ENCODE results near the gene RIMBP2.
A peak's percentile ranks its signal among the peaks of the same experiment; 100 is the strongest.

RIMBP2 gene

GRCh38 chr12:130613131-130613530, 103.0 kb downstream of the RIMBP2 start:
- TF ChIP-seq CTCF (IDR thresholded peaks at IDR 0.05; ENCODE audit: low read depth, low read length) (no peak), MAX (IDR thresholded peaks at IDR 0.05; ENCODE audit: low read depth, low read length) (no peak), MYC (IDR thresholded peaks at IDR 0.05; ENCODE audit: low read depth, low read length) (no peak), POLR2A (IDR thresholded peaks at IDR 0.05; ENCODE audit: extremely low read depth, insufficient read length) (no peak)
- H3K4me3 ChIP-seq (ENCODE audit: low read depth, low read length): no peak overlapping the region
- DNase-seq (ENCODE audit: low read depth): no peak

- no peak for DNase-seq (ENCODE audit: low read depth)
- H3K4me3 ChIP-seq (ENCODE audit: low read depth, low read length): no peak overlapping the region
Measured at GRCh38 chr12:130611026-130611905, 104.8 kb downstream of the RIMBP2 start.

GRCh38 chr12:130609966-130610365, 106.1 kb downstream of the RIMBP2 start:
- TF ChIP-seq MAX (IDR thresholded peaks at IDR 0.05; ENCODE audit: low read depth, low read length): no peak
- no peak for TF ChIP-seq MYC (IDR thresholded peaks at IDR 0.05; ENCODE audit: low read depth, low read length)
- no peak for TF ChIP-seq POLR2A (IDR thresholded peaks at IDR 0.05; ENCODE audit: extremely low read depth, insufficient read length)
- no peak for TF ChIP-seq CTCF (IDR thresholded peaks at IDR 0.05; ENCODE audit: low read depth, low read length)
- DNase-seq (ENCODE audit: low read depth): no peak
- no peak overlapping the region for H3K4me3 ChIP-seq (ENCODE audit: low read depth, low read length)

More at GRCh38 chr12:130611026-130611905, 104.8 kb downstream of the RIMBP2 start:
- TF ChIP-seq POLR2A (IDR thresholded peaks at IDR 0.05; ENCODE audit: extremely low read depth, insufficient read length) (no peak), MYC (IDR thresholded peaks at IDR 0.05; ENCODE audit: low read depth, low read length) (no peak), MAX (IDR thresholded peaks at IDR 0.05; ENCODE audit: low read depth, low read length) (no peak), CTCF (IDR thresholded peaks at IDR 0.05; ENCODE audit: low read depth, low read length) (no peak)

GRCh38 chr12:130608831-130609230, 107.3 kb downstream of the RIMBP2 start:
- DNase-seq (ENCODE audit: low read depth): no peak
- no peak overlapping the region for H3K4me3 ChIP-seq (ENCODE audit: low read depth, low read length)
- no peak for TF ChIP-seq MAX (IDR thresholded peaks at IDR 0.05; ENCODE audit: low read depth, low read length)
- no peak for TF ChIP-seq CTCF (IDR thresholded peaks at IDR 0.05; ENCODE audit: low read depth, low read length)
- TF ChIP-seq MYC (IDR thresholded peaks at IDR 0.05; ENCODE audit: low read depth, low read length): no peak
- TF ChIP-seq POLR2A (IDR thresholded peaks at IDR 0.05; ENCODE audit: extremely low read depth, insufficient read length): no peak

DNA sequence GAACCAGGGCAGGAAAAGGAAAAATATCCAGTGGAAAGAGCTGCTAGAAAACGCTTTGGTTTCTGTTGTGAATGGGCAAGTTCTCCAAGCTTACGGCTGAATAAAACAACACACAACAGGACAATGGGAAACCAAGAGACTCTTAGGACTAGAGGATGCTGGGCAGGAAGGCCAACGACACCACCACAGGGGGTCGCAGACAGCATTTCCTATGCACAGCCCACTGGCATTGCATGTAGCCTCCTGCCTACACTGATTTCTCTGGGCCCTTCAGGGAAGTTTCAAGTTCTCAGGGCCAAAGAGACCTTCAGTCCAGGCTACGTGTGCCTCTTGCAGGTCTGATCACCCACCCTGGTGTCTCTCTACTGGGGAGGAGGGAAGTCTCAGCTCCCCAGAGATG, 108.0 kb downstream of the RIMBP2 start:
- peak; percentile 22 for DNase-seq (ENCODE audit: low read depth)
- no peak for TF ChIP-seq CTCF (IDR thresholded peaks at IDR 0.05; ENCODE audit: low read depth, low read length)
- TF ChIP-seq POLR2A (IDR thresholded peaks at IDR 0.05; ENCODE audit: extremely low read depth, insufficient read length): no peak
- TF ChIP-seq MYC (IDR thresholded peaks at IDR 0.05; ENCODE audit: low read depth, low read length): no peak
- no peak for TF ChIP-seq MAX (IDR thresholded peaks at IDR 0.05; ENCODE audit: low read depth, low read length)
- H3K4me3 ChIP-seq (ENCODE audit: low read depth, low read length): no peak overlapping the region
